Activated CD4-positive, alpha-beta T cell treated with anti-CD3 and anti-CD28 coated beads for 36 hours (primary cell): ENCODE results near the gene E2F3. TPM values are rescaled to one million over a fixed set of nuclear protein-coding genes. Genes with fewer than 3 reads are reported as not detected.

ENCODE experiments used
- ATAC-seq: fragments of 200-7000 bp; cut with Tn5 transposase; one replicate; pipeline ENCODE4 v1.10.0; 2021; ENCODE audit warnings: mild to moderate bottlenecking, moderate library complexity
- CTCF ChIA-PET: fragments of 350-600 bp; sonication (Branson Sonifier 250); formaldehyde crosslinking; loops from one replicate; lab custom pipeline; 2021; ENCODE audit warnings: antibody characterized with exemption; lab: Charles Lee
- POLR2A ChIA-PET: fragments of 350-600 bp; sonication (Branson Sonifier 250); formaldehyde crosslinking; loops from one replicate; lab custom pipeline; 2021; ENCODE audit warnings: antibody characterized with exemption, inconsistent platforms; lab: Charles Lee
- DNase-seq: peaks from one replicate; pipeline ENCODE4 v3.0.0-alpha.2; 2020
- H3K27ac Mint-ChIP-seq: one replicate; pipeline ENCODE4 v1.8.0; 2021; ENCODE audit warnings: mixed read lengths
- H3K27me3 Mint-ChIP-seq: one replicate; pipeline ENCODE4 v1.8.0; 2021; ENCODE audit warnings: mixed read lengths
- H3K36me3 Mint-ChIP-seq: one replicate; pipeline ENCODE4 v1.8.0; 2021; ENCODE audit warnings: low read depth, mixed read lengths
- H3K4me1 Mint-ChIP-seq: one replicate; pipeline ENCODE4 v1.8.0; 2021; ENCODE audit warnings: mixed read lengths
- H3K4me3 Mint-ChIP-seq: one replicate; pipeline ENCODE4 v1.8.0; 2021; ENCODE audit warnings: mild to moderate bottlenecking, moderate library complexity, mixed read lengths
- H3K9me3 Mint-ChIP-seq: one replicate; pipeline ENCODE4 v1.8.0; 2021; ENCODE audit warnings: low read depth, mixed read lengths
- intact Hi-C, 2 experiments: fragments of 100-400 bp; cut with DNase I in 1 of 2; cut with micrococcal nuclease in 1 of 2; formaldehyde crosslinking; loops; one replicate each; pipeline versions ENCODE4 v1.14.2 to v1.15.1; 2022 to 2024; cut with DNase I, micrococcal nuclease
- total RNA-seq, 2 experiments: library from RNA; stranded (reverse); gene quantifications; one replicate each; pipeline ENCODE4 v1.2.3, GENCODE V29; 2021

Gene E2F3
- total RNA-seq, 2 experiments from 2014 or later: 17.3 to 17.5 TPM

- peaks cover 72% of the 10 kb centered on the region for H3K4me1 Mint-ChIP-seq
- H3K4me3 Mint-ChIP-seq: no peak overlapping the region
- no peak for ATAC-seq
- no peaks in the 10 kb centered on the region for H3K9me3 Mint-ChIP-seq
- no peaks in the 10 kb centered on the region for H3K27me3 Mint-ChIP-seq
- CTCF ChIA-PET: interaction anchor here (5.1 kb wide), 1 partner anchor 9 kb away, joined by 21 read pairs; no protein-coding TSS in a partner anchor
- H3K27ac Mint-ChIP-seq: no peak overlapping the region
- DNase-seq: no peak
- POLR2A ChIA-PET: no interaction called here
- intact Hi-C loops: no loop called here
- H3K36me3 Mint-ChIP-seq: peaks cover 50% of the 10 kb centered on the region
Observed at GRCh38 chr6:20413826-20414225, 12.1 kb downstream of the E2F3 start.

DNA sequence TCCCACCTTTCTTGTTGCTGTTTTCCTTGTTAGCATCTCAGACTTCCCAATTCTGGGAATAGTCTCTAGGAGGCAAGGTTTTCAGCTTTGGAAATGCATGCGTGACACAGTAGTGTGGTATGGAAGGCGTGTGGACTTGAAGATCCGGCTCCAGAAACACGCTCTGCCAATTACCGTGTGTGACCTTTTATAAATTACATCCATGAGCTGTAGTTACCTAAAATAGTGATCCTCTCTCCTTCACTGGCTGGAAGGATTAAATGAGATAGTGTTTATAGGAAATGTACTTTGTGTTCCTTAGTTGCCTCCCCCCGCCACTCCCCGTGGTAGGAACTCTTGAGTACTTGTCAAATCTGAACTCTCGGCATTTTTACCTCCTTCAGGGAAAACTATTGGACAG lies 13.0 kb downstream of the E2F3 start:
- H3K36me3 Mint-ChIP-seq: peaks cover 44% of the 10 kb centered on the region
- ChIA-PET CTCF (interaction anchor here (5.1 kb wide), 1 partner anchor 10 kb away, joined by 21 read pairs; no protein-coding TSS in a partner anchor), POLR2A (no interaction called here)
- H3K4me1 Mint-ChIP-seq: peaks cover 63% of the 10 kb centered on the region
- H3K4me3 Mint-ChIP-seq: no peak overlapping the region
- no peak overlapping the region for H3K27ac Mint-ChIP-seq
- ATAC-seq (no peak), DNase-seq (no peak)
- no peaks in the 10 kb centered on the region for H3K9me3 Mint-ChIP-seq
- no peaks in the 10 kb centered on the region for H3K27me3 Mint-ChIP-seq
- intact Hi-C loops: no loop called here

DNA sequence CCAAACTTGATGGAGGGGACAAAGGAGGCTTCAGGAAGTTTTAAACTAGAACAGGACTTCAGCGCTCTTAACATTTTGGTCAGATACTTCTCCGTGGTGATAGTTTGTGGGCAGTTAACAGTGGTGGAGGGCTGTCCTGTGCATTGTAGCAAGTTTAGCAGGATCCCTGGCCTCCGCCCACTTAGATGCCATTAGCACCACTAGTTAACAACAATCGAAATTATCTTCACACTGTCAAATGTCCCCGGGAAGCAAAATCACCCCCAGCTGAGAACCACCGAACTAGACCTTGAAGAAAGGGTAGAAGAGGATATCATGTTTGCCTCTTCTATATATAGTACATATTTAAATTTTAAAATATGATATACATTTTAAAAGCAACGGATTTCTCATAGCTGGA lies 13.6 kb downstream of the E2F3 start:
- DNase-seq: no peak
- no peak overlapping the region for H3K4me3 Mint-ChIP-seq
- H3K4me1 Mint-ChIP-seq: peaks cover 60% of the 10 kb centered on the region
- H3K27ac Mint-ChIP-seq: no peak overlapping the region
- peaks cover 45% of the 10 kb centered on the region for H3K36me3 Mint-ChIP-seq
- CTCF ChIA-PET: interaction anchor here (5.1 kb wide), 1 partner anchor 10 kb away, joined by 21 read pairs; no protein-coding TSS in a partner anchor
- ATAC-seq: no peak
- H3K27me3 Mint-ChIP-seq: no peaks in the 10 kb centered on the region
- intact Hi-C loops: no loop called here
- POLR2A ChIA-PET: no interaction called here
- H3K9me3 Mint-ChIP-seq: no peaks in the 10 kb centered on the region

DNA sequence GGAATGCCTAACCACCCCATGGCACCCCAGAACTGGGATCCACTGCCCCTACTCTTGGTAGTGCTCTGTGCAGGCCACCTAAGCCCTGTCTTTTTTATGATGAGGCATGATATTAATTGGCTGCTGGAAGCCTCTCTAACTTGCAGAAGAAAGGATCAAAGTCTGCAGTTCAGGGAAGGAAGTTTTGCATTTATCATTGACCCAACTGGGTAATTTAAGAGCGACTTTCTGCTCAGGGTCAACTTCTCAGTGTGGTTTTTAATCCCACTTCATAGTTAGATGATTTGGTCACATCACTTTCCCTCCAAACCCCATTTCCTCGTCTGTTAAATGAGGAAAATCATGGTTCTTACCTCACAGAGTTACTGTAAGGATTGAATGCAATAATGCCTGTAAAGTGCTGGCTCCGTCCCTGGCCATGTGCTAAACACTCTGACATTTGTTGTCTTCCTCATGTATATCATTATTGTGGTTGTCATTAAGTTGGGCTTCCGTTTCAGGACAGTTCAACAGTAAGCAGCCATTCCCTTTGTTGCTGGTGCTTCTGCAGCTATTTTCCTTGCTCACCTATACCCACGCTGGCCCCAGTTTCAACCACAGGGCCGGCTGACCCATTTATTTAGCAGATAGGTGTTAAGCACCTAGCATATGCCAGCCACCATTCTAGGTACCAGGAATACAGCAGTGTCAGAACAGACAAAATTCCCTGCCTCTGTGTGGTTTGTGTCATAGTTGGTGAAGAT lies 14.2 kb downstream of the E2F3 start:
- POLR2A ChIA-PET: no interaction called here
- ATAC-seq: peak; percentile 39

DNA sequence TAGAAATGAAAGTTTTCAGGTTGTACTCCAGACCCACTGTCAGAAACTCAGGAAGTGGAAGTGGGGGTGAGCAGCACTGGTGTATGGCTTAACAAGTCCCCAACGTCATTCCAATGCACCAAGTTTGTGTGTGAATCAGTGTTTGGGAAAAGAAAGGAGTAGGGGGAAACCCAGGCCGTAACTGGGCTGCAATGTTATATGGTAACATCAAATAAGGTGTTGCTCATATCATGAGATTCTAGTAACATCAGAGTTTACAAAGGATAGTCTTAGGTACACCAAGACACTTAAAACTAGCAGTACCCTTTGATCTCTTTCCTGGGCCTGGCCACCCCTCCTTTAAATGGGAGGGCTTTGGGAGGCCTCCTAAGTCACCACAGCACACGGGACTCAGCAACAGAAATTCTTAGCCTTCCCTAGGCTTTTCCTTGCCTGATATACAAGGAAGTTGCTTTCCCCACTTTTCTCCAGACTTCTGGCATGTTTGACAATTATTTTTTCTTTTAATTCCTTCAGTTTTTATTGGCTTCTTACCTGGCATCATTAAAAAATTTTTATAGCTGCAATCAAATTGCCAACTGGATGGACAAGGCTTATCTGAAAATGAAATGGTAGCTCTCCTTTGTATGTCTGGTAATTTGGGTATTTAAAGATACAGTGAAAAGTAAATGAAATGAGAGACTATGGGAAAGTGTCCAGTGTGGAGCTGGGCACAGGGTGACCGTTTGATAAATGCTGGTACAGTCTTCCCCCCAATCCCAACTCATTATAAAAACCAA lies 15.1 kb downstream of the E2F3 start:
- peaks cover 51% of the 10 kb centered on the region for H3K4me1 Mint-ChIP-seq
- intact Hi-C loops: no loop called here
- ATAC-seq (peak; percentile 67), DNase-seq (no peak)
- no peak overlapping the region for H3K4me3 Mint-ChIP-seq
- H3K27me3 Mint-ChIP-seq: no peaks in the 10 kb centered on the region
- H3K36me3 Mint-ChIP-seq: peaks cover 49% of the 10 kb centered on the region
- ChIA-PET POLR2A (no interaction called here), CTCF (interaction anchor here (5.1 kb wide), 1 partner anchor 12 kb away, joined by 21 read pairs; no protein-coding TSS in a partner anchor)
- peaks cover 4% of the 10 kb centered on the region for H3K9me3 Mint-ChIP-seq
- no peak overlapping the region for H3K27ac Mint-ChIP-seq

More for the DNA sequence above, 14.2 kb downstream of the E2F3 start:
- intact Hi-C loops: no loop called here
- peaks cover 1% of the 10 kb centered on the region for H3K9me3 Mint-ChIP-seq
- no peak overlapping the region for H3K27ac Mint-ChIP-seq
- CTCF ChIA-PET: interaction anchor here (5.1 kb wide), 1 partner anchor 11 kb away, joined by 21 read pairs; no protein-coding TSS in a partner anchor
- H3K4me1 Mint-ChIP-seq: peaks cover 59% of the 10 kb centered on the region
- H3K4me3 Mint-ChIP-seq: no peak overlapping the region
- peak; percentile 18 for DNase-seq
- H3K36me3 Mint-ChIP-seq: peaks cover 47% of the 10 kb centered on the region
- H3K27me3 Mint-ChIP-seq: no peaks in the 10 kb centered on the region

DNA sequence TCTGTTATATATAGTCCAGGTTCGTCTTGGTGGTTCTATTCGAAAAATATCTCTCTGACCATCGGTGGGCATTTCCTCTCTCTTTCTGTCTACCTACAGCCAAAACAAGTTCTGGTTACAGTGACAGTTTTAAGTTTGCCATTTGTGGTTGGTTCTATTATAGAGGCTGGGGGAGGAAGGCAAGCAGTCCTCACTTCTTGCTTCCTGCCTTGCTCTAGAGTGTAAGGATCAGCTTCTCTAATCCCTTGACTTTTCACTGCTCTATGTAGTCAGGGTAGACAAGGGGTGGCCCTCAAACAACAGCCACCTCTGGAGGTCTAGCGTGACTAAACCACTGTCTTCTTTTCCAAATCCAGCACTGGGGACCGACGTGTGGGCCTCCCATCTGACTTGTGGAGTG lies 16.1 kb downstream of the E2F3 start:
- CTCF ChIA-PET: interaction anchor here (5.1 kb wide), 1 partner anchor 13 kb away, joined by 21 read pairs; no protein-coding TSS in a partner anchor
- no peak for DNase-seq
- H3K4me1 Mint-ChIP-seq: peaks cover 47% of the 10 kb centered on the region
- no peak for ATAC-seq
- peak overlapping the region; percentile 53 for H3K27ac Mint-ChIP-seq
- peaks cover 4% of the 10 kb centered on the region for H3K9me3 Mint-ChIP-seq
- intact Hi-C loops: no loop called here
- H3K4me3 Mint-ChIP-seq: no peak overlapping the region
- no peaks in the 10 kb centered on the region for H3K27me3 Mint-ChIP-seq
- peaks cover 47% of the 10 kb centered on the region for H3K36me3 Mint-ChIP-seq
- POLR2A ChIA-PET: no interaction called here

GRCh38 chr6:20426177-20427082 lies 24.8 kb downstream of the E2F3 start:
- Mint-ChIP-seq H3K4me1 (peaks cover 17% of the 10 kb centered on the region), H3K27me3 (no peaks in the 10 kb centered on the region)
- no peak for ATAC-seq

DNA sequence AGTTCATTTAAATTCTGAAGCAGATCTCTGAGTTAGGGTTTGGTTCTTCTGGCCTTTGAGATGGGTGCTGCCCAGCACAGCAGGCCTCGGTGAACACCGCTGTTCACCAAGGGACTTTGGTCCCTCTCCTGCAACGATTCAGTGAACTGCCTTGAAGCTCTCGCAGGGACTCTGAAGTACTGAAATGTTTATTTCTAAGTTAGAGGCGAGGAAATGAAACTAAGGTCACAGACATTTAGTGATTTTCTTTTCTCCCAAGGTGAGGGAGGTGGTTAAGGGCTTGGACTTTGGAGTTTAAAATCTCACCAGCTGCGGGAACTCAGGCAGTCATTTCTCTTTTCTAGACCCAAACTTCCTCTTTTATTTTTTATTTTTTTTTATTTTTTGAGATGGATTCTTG lies 26.2 kb downstream of the E2F3 start:
- POLR2A ChIA-PET: no interaction called here
- no peaks in the 10 kb centered on the region for H3K9me3 Mint-ChIP-seq
- H3K27me3 Mint-ChIP-seq: no peaks in the 10 kb centered on the region
- no peak for ATAC-seq
- H3K4me1 Mint-ChIP-seq: peaks cover 14% of the 10 kb centered on the region
- CTCF ChIA-PET: no interaction called here
- H3K27ac Mint-ChIP-seq: no peak overlapping the region
- peaks cover 40% of the 10 kb centered on the region for H3K36me3 Mint-ChIP-seq
- intact Hi-C loops: no loop called here
- H3K4me3 Mint-ChIP-seq: no peak overlapping the region
- no peak for DNase-seq

More at GRCh38 chr6:20426177-20427082, 24.8 kb downstream of the E2F3 start:
- ChIA-PET POLR2A (no interaction called here), CTCF (no interaction called here)
- Mint-ChIP-seq H3K9me3 (no peaks in the 10 kb centered on the region), H3K27ac (no peak overlapping the region), H3K4me3 (no peak overlapping the region), H3K36me3 (peaks cover 38% of the 10 kb centered on the region)
- no peak for DNase-seq
- intact Hi-C loops: no loop called here

GRCh38 chr6:20432692-20433091 lies 31.0 kb downstream of the E2F3 start:
- no peaks in the 10 kb centered on the region for H3K27me3 Mint-ChIP-seq
- ChIA-PET CTCF (no interaction called here), POLR2A (no interaction called here)
- no peak overlapping the region for H3K27ac Mint-ChIP-seq
- intact Hi-C loops: no loop called here
- peaks cover 5% of the 10 kb centered on the region for H3K4me1 Mint-ChIP-seq
- no peak overlapping the region for H3K4me3 Mint-ChIP-seq
- H3K36me3 Mint-ChIP-seq: peaks cover 58% of the 10 kb centered on the region
- DNase-seq: no peak
- H3K9me3 Mint-ChIP-seq: no peaks in the 10 kb centered on the region
- ATAC-seq: no peak

DNA sequence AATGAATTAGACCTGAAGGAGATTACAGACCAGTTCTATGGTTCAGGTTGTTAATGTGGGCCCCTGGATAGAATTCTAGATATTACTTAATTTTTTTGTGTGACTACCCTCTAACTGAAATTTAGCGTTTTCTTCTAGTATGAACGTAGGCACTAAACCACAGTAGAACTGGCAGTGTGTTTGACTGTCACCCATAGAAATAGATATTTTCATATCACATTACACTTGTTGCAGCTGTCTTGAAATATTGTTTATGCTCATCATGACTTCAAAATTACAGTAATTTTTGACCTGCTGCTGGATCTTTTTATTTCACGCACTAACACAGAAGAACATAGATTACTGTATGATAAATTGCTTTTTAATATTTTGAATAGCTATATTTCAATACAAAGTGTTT lies 31.6 kb downstream of the E2F3 start:
- Mint-ChIP-seq H3K9me3 (no peaks in the 10 kb centered on the region), H3K4me1 (peaks cover 4% of the 10 kb centered on the region), H3K27me3 (no peaks in the 10 kb centered on the region), H3K36me3 (peaks cover 59% of the 10 kb centered on the region), H3K4me3 (no peak overlapping the region), H3K27ac (no peak overlapping the region)
- DNase-seq: no peak
- intact Hi-C loops: no loop called here
- ATAC-seq: no peak
- POLR2A ChIA-PET: no interaction called here
- CTCF ChIA-PET: no interaction called here

GRCh38 chr6:20433929-20434328 lies 32.2 kb downstream of the E2F3 start:
- Mint-ChIP-seq H3K27me3 (no peaks in the 10 kb centered on the region), H3K9me3 (no peaks in the 10 kb centered on the region), H3K4me3 (no peak overlapping the region), H3K4me1 (peaks cover 6% of the 10 kb centered on the region), H3K27ac (no peak overlapping the region), H3K36me3 (peaks cover 63% of the 10 kb centered on the region)
- ChIA-PET POLR2A (no interaction called here), CTCF (no interaction called here)
- DNase-seq (no peak), ATAC-seq (no peak)
- intact Hi-C loops: no loop called here
